Keratinocyte (primary cell): Measurements from ENCODE around the gene TP73.

Experiments used
- CTCF ChIP-seq, 3 experiments: IDR thresholded peaks in 1 of 3; conservative IDR thresholded peaks in 1 of 3; optimal IDR thresholded peaks in 1 of 3; 2 replicates in 2 of 3; 3 replicates in 1 of 3; pipeline versions ENCODE3 to v1.5.1; 2011; ENCODE audit warnings: low read length in 3 of 3, mild to moderate bottlenecking in 3 of 3, moderate library complexity in 2 of 3, control low read depth in 1 of 3, inconsistent platforms in 1 of 3; ENCODE audit not compliant: insufficient read depth in 2 of 3; ENCODE audit errors: extremely low read depth in 1 of 3
- EZH2 ChIP-seq: IDR thresholded peaks from one replicate; pipeline ENCODE4 v1.6.1; 2012; ENCODE audit warnings: inconsistent platforms, mild to moderate bottlenecking, low read length, moderate library complexity

GRCh38 chr1:3692598-3692997 lies 40.3 kb downstream of the TP73 start:
- TF ChIP-seq EZH2 (no peak), CTCF (optimal IDR thresholded peaks at IDR 0.05 in 1 of 3, IDR thresholded peaks at IDR 0.05 in 1 of 3, conservative IDR thresholded peaks at IDR 0.05 in 1 of 3; ENCODE audit: extremely low read depth in 1 of 3, insufficient read depth in 2 of 3, low read length in 3 of 3) (no peak)
